ENCODE data around the gene MRPL48. TPM values are rescaled to one million over a fixed set of nuclear protein-coding genes. Genes with fewer than 3 reads are reported as not detected.

MRPL48 gene
- total and polyA plus RNA-seq, 2 experiments from 2014 or later = 18.2 to 72.9 TPM

DNA sequence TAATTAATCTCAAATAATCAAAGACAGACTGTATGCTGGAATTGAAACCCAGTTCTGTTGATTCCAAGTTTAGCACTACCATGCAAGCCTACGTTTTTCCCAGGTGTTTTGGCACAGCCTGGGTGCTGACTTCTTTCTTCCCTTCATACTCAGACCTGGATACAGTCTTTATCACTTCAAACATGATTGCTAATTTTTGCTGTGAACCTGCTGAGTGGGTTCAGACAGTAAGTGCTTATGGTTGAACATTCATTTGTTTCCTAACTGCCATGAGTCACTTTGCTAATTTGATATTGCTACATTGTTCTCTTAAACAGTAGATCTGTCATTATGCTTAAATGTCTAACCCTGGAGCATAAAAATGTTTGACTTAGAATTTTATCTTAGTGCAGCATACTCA is 101.3 kb downstream of the MRPL48 start:
- TF ChIP-seq, protein P1, sequence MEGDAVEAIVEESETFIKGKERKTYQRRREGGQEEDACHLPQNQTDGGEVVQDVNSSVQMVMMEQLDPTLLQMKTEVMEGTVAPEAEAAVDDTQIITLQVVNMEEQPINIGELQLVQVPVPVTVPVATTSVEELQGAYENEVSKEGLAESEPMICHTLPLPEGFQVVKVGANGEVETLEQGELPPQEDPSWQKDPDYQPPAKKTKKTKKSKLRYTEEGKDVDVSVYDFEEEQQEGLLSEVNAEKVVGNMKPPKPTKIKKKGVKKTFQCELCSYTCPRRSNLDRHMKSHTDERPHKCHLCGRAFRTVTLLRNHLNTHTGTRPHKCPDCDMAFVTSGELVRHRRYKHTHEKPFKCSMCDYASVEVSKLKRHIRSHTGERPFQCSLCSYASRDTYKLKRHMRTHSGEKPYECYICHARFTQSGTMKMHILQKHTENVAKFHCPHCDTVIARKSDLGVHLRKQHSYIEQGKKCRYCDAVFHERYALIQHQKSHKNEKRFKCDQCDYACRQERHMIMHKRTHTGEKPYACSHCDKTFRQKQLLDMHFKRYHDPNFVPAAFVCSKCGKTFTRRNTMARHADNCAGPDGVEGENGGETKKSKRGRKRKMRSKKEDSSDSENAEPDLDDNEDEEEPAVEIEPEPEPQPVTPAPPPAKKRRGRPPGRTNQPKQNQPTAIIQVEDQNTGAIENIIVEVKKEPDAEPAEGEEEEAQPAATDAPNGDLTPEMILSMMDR (IDR thresholded peaks at IDR 0.05; ENCODE audit: low read depth, low read length) = no peak

DNA sequence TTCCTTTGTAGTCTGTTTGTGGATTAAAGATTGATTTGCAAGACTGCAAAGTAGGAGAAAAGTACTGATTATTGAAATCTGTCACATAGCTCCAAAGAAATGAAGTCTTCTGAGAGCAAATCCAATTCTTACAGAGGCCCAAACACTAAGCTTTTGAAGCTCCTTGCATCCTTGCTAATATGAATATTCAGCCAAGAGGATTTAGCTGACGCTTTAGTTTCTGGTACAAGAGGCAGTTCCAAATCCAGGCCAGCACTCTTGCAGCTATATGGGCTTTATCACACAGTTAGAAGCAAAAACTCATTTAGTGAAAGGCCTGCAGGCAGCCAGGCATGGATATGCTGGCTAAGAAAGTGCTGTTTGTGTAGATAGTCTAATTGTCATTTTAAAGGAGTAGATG is 101.9 kb downstream of the MRPL48 start:
- TF ChIP-seq, protein P1 (IDR thresholded peaks at IDR 0.05; ENCODE audit: low read depth, low read length) = no peak

More for the DNA sequence above, 101.3 kb downstream of the MRPL48 start:
- Histone ChIP-seq H3K27me3 (no peaks in the 10 kb centered on the region), H3K36me3 (peaks cover 21% of the 10 kb centered on the region), H3K27ac (no peak overlapping the region), H3K4me3 (no peak overlapping the region), H3K9me3 (ENCODE audit: low read depth) (no peaks in the 10 kb centered on the region), H3K4me1 (ENCODE audit: low read depth) (no peaks in the 10 kb centered on the region)
- DNase-seq (ENCODE audit: low read depth in 1 of 2, low spot score in 1 of 2) = peak in 1 of 2 donors; percentile 20

DNA sequence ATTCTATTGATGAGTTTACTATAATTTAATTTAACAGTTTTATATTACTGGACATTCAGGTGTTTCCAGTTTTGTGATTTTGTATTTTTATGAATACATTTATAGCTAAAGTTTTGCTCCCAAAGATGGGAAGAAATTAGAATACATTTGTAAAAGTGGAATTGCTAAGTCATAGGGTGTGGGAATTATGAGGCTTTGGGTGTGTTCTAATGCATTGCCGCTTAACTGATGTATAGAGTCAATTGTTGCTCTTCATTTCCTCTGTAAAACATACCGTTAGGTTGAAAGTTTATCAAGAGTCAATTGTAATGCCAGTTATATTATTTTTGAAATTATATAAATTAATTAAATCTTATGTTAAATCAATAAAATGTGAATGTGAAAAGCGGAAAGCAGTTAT is 105.4 kb downstream of the MRPL48 start:
- peaks cover 16% of the 10 kb centered on the region for H3K36me3 ChIP-seq
- H3K4me3 ChIP-seq = no peak overlapping the region
- no peaks in the 10 kb centered on the region for H3K9me3 ChIP-seq (ENCODE audit: low read depth)
- TF ChIP-seq, protein P1 (IDR thresholded peaks at IDR 0.05; ENCODE audit: low read depth, low read length) = no peak
- no peak overlapping the region for H3K27ac ChIP-seq
- no peaks in the 10 kb centered on the region for H3K27me3 ChIP-seq
- H3K4me1 ChIP-seq (ENCODE audit: low read depth) = no peaks in the 10 kb centered on the region
- no peak for DNase-seq (ENCODE audit: low read depth in 1 of 2, low spot score in 1 of 2)

More for the DNA sequence above, 101.9 kb downstream of the MRPL48 start:
- H3K27ac ChIP-seq = no peak overlapping the region
- no peaks in the 10 kb centered on the region for H3K27me3 ChIP-seq
- no peak for DNase-seq (ENCODE audit: low read depth in 1 of 2, low spot score in 1 of 2)
- H3K9me3 ChIP-seq (ENCODE audit: low read depth) = no peaks in the 10 kb centered on the region
- peaks cover 21% of the 10 kb centered on the region for H3K36me3 ChIP-seq
- H3K4me1 ChIP-seq (ENCODE audit: low read depth) = no peaks in the 10 kb centered on the region
- no peak overlapping the region for H3K4me3 ChIP-seq

DNA sequence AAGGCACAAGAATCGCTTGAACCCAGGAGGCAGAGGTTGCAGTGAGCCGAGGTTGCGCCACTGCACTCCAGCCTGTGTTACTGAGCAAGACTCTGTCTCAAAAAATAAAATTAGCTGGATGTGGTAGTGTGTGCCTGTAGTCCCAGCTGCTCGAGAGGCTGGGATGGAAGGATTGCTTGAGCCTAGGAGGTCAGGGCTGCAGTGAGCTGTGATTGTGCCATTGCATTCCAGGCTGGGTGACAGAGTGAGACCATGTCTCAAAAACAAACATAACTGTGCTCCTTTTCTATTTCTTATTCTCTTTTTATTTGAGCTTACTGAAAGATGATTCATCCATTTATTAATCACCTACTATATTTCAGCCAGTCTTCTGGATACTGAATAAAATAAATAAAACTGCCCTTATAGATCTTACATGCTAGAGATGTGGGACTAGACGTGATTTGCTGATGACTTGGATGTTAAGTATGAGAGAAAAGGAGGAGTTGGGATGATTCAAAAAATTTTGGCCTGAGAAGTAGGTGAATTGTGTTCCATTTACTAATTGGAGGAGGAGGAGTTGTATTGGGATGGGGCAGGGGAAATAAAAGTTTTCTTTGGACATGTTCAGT is 107.2 kb downstream of the MRPL48 start:
- TF ChIP-seq, protein P1 (IDR thresholded peaks at IDR 0.05; ENCODE audit: low read depth, low read length) = no peak
- DNase-seq (ENCODE audit: low read depth in 1 of 2, low spot score in 1 of 2) = no peak
- H3K27me3 ChIP-seq = no peaks in the 10 kb centered on the region
- H3K27ac ChIP-seq = no peak overlapping the region
- no peaks in the 10 kb centered on the region for H3K4me1 ChIP-seq (ENCODE audit: low read depth)
- peaks cover 19% of the 10 kb centered on the region for H3K36me3 ChIP-seq
- H3K4me3 ChIP-seq = no peak overlapping the region
- no peaks in the 10 kb centered on the region for H3K9me3 ChIP-seq (ENCODE audit: low read depth)

DNA sequence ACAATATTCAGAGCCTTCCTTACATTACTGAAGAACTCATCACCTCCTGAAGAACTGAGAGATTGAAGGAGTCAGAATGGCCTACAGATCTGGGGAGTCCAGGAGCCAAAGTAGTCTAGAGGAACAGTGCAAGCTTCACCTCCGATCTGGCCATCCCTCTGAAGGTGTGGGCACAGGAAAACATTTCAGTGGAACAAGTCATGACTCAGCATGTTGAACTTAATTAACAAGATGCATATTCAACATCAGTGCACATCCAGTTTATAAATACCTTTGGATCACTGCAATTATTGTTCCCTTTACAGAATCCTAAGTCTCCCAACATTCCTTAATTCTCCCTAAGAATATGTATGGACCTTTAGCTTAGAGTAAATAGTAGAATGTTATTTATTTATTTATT is 114.6 kb downstream of the MRPL48 start:
- Histone ChIP-seq H3K27me3 (no peaks in the 10 kb centered on the region), H3K27ac (no peak overlapping the region), H3K4me3 (no peak overlapping the region), H3K36me3 (peaks cover 16% of the 10 kb centered on the region), H3K4me1 (ENCODE audit: low read depth) (no peaks in the 10 kb centered on the region), H3K9me3 (ENCODE audit: low read depth) (no peaks in the 10 kb centered on the region)
- DNase-seq (ENCODE audit: low read depth in 1 of 2, low spot score in 1 of 2) = no peak
- TF ChIP-seq, protein P1 (IDR thresholded peaks at IDR 0.05; ENCODE audit: low read depth, low read length) = no peak

Data from cardiac muscle cell (in vitro differentiated cells and primary cell).